ACHN (cell line): ENCODE results near the gene COX8C.

Experiments used
- DNase-seq: peaks from one replicate; pipeline ENCODE4 v3.0.0-alpha.2; 2015
- in situ Hi-C: cut with HindIII; loops from 2 replicates; pipeline ENCODE4 v1.10.0; 2017; ENCODE audit warnings: low sequenced_read_pairs, low pct_ligation_motif_present, low pct_unique_long_range_greater_than_20kb

COX8C gene, protein sequence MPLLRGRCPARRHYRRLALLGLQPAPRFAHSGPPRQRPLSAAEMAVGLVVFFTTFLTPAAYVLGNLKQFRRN

DNA sequence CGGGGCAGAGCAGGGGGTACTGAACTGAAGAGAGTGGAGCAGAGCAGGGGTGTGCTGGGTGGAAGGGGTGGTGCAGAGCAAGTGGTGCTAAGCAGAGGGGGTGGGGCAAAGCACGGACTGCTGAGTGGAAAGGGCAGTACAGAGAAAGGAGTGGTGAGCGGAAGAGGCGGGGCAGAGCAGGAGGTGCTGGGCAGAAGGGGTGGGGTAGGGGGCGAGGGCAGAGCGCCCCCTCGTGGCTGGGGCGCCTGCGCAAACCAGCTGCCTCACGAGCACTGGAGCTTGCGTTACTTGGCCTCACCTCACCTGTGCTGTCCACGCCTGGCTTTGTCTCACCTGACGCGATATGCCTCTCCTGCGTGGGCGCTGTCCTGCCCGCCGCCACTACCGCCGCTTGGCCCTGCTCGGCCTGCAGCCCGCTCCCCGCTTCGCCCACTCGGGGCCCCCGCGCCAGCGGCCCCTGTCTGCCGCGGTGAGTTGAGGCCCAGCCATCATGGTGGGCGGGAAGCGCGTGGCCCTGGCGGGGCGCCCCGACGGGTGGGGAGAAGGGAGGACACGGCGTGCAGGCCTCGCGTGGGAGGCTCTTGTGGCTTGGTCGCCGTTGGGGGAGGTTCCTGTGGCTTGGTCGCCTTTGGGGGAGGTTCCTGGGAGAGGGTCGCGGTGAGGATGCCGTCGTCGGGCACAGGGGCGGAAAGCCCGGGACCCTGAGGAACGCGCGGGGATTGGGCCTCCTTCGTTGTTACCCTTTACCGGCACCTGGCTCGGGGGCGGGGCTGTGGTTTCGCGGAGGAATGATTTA lies at the start of gene COX8C:
TSS of gene COX8C (plus strand) at position 257 of the 796 bp plus-strand sequence. CDS start at position 344, 87 bp downstream.
- in situ Hi-C loops, result no loop called here
- DNase-seq, result no peak

DNA sequence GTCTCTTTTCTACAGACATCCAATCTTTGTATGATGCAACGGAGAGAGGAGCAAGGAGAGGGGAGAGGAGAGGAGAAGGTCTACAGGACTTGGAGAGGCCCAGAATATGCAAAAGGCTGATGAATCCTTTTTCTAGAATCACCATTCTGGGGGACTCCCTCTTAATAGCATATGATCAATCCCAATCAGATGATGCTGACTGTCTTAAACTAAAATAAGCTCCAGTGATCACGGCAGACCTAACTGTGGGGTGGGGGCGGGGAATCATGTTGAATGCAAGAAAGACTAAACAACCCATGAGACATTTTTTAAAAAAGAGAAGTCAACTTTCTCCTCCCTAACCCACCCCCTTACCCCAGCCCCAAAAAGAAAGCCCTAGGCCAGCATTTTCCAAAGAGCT lies 47.6 kb upstream of the COX8C start:
- DNase-seq, result no peak
- in situ Hi-C loops, result no loop called here

DNA sequence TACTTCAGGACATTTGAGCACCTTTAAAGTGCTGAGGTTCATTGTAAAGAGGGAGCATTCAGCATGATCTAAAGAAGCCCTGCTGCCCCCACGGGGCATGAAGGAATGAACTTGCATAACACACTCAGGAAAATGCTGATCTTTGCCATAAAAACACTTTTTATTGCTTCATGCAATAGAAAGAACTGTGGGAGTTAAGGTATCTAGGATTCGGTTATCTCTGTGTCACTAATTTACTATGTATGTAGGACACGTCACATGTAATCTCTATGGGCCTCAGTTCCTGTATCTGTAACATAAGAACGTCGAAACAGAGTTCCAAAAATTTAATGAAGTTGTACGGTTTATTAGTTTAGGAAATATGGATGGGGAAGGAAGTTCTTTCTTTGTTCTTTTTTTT lies 47.1 kb upstream of the COX8C start:
- DNase-seq, result no peak
- in situ Hi-C loops, result no loop called here

DNA sequence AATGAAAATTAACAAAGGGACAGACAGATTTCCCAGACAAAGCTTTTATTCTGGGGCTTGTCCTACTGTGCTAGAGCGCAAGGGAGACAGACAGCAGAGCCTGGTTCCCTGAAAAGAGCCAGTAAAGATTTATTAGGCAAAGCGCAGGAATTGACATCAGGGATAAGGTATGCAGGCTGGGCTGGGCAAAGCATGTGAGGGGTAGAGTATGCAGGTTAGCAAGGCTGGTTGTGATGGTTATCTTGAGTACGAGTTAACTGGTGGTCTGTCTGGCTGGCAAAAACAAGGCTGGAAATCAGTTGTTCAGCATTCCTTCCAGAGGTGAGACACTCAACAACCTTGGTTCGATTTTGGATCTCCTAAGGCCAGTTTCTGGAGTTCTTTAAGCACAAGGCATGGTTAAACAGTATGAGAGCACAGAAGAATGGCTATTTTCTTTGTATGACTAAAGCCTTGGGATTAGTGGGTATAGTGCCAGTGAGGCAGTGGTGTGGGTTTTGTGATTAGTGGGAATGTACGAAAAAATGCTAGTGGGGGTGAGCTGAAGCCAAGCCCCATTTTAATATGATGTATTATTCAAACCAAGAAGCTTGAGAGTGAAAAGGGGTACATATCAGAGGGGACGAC lies 45.0 kb upstream of the COX8C start:
- DNase-seq, result peak; percentile 69
- in situ Hi-C loops, result no loop called here

DNA sequence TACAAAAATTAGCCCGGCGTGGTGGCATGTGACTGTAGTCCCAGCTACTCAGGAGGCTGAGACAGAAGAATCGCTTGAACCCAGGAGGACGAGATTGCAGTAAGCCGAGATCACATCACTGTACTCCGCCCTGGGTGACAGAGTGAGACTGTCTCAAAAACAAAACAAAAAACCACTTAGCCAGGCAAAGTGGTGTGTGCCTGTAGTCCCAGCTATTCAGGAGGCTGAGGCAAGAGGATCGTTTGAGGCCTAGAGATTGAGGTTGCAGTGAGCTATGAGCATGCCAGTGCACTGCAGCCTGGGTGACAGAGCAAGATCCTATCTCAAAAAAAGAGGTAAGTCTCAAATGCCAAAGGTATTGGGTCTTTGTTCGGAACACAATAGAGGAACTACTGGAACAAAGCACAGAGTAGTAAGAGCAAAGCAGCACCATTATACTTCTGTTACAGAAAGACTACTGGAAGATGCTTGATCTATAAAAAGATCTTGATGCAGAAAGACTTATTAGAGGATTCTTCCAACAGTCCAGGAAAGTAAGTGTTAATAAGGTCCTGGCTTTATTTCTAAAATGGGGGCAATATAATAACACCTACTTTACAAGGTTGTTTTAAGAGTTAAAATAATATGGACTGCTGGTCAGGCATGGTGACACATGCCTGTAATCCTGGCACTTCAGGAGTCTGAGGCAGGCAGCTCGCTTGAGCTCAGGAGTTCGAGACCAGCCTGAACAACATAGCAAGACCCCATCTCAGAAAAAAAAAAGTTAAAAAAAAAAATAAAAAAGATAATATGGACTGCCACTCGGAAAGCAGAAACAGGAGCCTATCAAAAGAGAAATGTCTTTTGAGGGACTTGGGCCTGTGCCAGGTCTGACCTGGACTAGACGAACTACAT lies 44.0 kb upstream of the COX8C start:
- in situ Hi-C loops, result no loop called here

DNA sequence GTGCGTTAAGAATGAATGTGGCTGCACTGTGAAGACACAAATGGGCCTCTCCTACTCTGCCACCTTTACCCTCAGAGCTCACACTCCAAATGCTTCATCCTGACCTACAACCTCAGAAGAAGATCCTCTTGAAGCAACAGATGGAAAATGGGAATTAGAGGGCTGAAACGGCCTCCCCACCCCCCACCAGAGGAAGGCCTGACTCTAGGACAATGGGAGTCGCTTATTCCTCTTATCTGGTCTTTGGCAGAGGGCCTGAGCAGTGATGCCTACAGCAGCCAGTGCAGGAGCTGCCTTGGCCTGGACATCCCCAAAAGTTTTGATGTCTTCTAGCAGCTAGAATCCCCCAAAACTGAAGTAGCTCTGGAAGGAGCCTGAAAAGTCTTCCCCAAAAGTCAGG lies 43.3 kb upstream of the COX8C start:
- in situ Hi-C loops, result no loop called here

More for the DNA sequence above, 44.0 kb upstream of the COX8C start:
- no peak for DNase-seq

DNA sequence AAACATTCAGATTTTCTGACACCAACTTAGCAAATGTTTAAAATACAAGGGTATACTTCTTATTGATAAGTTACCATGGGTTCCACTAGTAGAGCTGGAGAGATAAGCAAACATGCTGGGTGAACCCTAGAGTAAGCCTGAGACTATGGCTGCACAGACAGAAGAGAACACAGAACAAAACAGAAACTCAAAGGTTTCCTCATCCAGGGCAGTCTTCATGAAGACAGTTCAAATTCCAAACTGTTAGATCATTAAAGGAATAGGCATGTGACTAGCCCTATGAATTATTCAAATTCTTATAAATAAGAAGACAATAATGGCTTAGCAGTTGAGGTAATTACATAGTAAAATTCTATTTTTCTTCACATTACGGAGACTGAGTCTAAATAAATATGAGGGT lies 42.2 kb upstream of the COX8C start:
- peak; percentile 16 for DNase-seq
- in situ Hi-C loops, result no loop called here

More for the DNA sequence above, 43.3 kb upstream of the COX8C start:
- peak; percentile 13 for DNase-seq

DNA sequence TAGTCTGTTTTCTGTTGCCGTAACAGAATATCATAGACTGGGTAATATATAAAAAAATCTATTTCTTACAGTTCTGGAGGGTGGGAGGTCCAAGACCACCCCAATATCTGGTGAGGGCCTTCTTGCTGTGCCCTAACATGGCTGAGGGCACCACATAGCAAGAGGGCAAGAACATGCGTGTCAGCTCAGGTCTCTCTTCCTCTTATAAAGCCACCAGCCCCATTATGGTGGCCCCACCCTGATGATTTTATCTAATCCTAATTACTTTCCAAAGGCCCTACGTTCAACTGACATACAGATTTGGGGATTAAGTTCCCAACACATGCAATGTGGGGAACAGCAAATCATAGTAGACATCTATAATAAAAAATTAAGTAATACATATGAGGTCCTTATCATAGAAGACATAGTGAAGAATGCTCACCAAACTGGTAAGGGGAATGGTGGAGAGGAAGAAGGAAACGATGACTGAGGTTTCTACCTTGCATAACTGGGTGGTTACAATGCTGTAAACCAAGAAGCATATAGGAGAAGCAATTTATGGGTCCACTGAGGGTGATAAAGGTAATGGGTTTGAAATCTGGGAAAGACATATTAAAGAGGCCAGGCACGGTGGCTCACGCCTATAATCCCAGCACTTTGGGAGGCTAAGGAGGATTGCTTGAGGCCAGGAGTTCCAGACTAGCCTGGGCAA lies 41.1 kb upstream of the COX8C start:
- in situ Hi-C loops, result no loop called here
- no peak for DNase-seq

DNA sequence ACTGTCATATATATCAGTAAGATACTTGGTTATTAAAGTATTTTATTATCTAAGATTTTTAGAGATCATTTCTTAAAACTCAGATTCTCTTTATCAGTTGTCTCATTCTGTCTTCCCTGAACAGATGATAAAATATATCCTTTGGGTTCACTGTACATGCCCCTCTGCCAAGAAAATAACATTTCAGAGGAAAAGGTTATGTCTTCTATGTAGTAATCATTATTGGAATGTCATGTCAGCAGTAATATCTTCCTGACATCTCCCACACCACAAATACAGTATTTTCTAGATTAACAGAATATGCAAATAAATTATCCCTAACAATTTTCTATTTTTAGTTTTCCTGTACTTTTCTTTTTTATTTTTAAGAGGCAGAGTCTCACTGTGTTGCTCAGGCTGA lies 40.2 kb upstream of the COX8C start:
- in situ Hi-C loops, result no loop called here
- DNase-seq, result no peak

DNA sequence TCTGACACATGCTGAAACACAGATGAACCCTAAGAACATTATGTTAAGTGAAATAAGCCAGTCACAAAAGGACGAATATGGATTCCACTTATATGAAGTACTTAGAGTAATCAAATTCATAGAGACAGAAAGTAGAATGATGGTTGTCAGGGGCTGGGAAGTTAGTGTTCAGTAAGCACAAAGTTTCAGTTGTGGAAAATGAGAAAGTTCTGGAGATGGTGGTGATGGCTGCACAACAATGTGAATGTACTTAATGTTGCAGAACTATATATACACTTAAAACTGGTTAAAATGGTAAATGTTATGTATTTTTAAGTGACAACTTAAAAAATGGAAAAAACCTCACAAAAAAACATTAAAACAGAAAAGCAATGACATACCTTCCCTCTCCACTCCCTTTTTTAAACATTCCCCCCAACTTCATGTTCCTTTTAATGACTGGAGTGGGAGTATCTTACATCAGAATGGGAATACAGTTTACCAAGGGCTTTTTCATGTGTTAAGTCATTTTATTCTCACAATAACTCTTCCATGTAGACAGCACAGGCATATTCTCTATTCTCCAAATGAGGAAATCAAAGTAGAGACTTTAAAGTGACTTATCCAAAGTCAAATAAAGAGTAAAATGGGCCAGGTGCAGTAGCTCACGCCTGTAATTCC lies 38.2 kb upstream of the COX8C start:
- no peak for DNase-seq
- in situ Hi-C loops, result no loop called here

DNA sequence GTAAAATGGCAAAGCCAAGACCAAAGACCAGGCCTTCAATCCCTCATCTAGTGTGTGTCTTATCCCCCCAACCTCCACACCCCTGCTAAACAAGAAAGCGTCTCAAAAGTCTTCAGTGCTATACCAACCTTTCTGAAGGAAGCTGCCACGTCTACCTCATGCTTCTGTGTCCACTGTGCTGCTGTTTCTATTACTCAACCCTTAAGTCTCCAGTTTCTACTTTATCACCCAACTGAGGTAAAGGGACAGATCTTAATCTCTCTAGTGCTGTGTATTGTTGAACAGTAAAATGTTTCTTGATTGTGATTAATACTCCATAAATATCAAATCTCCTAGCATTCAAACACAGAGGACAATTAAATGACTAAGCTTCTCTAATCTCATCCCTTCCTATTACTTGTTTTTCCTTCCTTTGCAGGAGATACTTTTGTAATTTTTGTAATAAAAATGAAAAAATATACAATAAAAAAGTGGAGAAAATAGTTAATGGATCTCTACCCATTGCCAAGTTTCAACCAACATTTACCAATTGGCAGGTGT lies 37.5 kb upstream of the COX8C start:
- in situ Hi-C loops, result no loop called here
- no peak for DNase-seq

DNA sequence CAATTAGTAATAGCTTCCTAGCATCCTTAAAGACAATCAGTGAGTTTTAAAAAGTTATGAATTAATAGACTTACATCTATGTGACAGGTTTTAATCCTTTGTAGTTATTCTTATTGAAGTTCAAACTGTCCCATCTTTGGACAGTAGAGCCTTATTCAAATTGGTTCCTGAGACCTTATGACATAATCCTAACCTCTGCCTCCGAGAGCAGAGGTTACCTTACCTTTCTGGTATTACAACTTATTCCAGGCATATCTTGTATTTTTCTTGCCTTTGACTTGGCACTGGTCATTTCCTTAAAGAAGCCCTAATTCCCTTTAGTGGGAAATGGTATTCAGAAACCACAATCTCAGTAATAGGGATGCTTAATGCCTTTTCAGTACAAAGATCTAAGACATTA lies 35.9 kb upstream of the COX8C start:
- in situ Hi-C loops, result no loop called here
- DNase-seq, result no peak

DNA sequence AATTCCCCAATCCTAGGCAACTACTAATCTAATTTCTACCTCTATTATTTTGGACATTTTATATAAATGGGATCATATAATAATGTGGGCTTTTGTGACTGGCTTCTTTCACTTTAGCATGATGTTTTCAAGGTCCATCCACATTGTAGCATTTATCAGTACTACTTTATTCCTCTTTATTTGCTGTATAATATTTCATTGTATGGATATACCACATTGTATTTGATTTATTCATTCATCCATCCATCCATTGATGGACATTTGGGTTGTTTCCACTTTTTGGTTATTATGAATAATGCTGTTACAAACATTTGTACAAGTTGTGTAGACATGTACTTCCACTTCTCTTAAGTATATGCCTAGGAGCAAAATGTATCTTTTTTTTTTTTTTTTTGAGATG lies 31.4 kb upstream of the COX8C start:
- in situ Hi-C loops, result no loop called here
- no peak for DNase-seq

DNA sequence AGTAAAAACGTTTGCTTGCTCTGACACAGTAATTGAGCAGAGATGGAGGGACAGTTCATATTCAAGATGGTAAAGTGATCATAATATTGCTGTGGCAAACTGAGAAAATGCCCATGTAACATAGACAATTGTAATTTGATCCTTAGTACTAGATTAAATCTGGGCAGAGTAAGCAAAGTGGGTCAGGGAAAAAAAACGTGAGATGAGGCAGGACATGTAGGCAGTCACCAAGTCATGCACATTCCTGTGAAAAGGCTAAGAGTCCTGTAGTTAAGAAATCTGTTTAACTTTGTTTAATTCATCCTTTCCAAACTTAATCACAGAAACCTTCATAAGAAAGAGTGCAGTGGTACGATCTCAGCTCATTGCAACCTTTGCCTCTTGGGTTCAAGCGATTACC lies 30.3 kb upstream of the COX8C start:
- in situ Hi-C loops, result no loop called here

DNA sequence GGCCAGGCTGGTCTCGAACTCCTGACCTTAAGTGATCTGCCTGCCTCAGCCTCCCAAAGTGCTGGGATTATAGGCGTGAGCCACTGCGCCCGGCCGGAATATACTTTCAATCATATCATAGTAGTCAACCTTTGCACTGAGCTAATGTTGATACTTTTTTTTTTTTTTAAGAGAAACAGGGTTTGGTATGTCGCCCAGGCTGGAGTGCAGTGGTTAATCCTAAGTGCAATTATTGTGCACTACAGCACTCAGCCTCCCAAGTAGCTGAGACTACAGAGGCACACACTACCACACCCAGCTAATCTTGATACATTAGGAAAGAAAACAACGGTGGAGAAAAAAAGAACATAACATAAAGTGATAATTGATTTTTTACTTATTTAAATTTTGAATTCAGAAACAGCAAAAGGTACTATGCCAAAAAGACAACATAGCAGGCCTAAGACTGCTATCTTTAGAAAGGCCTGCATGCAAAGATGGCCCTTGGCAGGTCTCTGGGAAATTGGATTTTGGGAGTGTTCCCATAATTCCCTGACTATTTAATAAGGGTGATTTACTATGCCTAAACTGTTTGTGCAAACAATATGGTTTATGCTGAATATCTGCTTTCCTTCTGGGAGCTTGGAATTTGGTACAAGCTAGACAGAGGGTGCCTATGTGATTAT lies 29.6 kb upstream of the COX8C start:
- DNase-seq, result no peak
- in situ Hi-C loops, result no loop called here

More for the DNA sequence above, 30.3 kb upstream of the COX8C start:
- no peak for DNase-seq

DNA sequence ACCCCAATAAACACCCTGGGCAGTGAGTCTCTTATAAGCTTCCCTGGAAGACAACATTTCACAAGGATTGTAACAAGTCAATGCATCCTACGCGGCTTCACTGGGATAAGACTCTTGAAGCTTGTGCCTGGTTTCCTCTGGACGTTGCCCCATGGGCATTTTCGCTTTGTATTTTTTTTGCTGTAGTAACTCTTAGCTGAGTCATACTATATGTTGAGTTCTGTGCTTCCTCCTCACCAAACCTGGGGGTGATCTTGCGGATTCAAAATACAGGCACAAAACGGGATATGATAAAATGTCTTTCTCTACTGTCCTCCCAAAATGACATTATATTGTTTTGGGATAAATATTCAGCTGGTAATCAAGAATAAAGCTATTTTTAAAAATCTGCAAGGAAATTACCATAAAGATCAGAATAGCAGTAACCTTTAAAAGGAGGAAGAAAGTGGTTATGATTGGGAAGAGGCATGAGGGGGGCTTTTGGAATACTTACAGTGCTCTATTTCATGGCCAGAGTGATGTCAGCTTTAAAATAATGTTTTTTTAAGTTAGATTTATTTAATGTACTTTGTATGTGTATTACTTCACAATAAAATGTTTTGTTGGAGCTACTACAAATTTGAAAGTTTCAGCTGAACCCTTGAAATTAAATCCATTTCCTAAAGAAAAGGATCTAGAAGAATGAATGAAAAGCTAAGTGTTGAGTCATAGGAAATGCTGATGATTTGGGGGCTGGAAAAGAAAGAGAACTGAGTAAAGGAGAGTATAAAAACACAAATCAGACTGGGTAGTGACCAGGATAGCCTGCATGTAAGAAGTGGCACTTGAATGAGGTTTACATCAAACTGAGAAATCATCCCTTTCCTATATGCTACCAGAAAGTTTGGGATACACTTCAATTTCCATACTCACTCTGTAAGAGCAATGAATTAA lies 28.8 kb upstream of the COX8C start:
- peak; percentile 69 for DNase-seq
- in situ Hi-C loops, result no loop called here
